Kidney capillary endothelial cell (primary cell): ENCODE measurements around the gene SPPL3.
"Not testable (repeated sequence)": the region's sequence is repeated elsewhere in the genome, so short reads cannot be mapped to it uniquely, and the experiment has no call there.

ENCODE experiments used
- DNase-seq: peaks from one replicate; pipeline ENCODE4 v3.0.0-alpha.2; 2018; ENCODE audit warnings: low spot score

Gene SPPL3

DNA sequence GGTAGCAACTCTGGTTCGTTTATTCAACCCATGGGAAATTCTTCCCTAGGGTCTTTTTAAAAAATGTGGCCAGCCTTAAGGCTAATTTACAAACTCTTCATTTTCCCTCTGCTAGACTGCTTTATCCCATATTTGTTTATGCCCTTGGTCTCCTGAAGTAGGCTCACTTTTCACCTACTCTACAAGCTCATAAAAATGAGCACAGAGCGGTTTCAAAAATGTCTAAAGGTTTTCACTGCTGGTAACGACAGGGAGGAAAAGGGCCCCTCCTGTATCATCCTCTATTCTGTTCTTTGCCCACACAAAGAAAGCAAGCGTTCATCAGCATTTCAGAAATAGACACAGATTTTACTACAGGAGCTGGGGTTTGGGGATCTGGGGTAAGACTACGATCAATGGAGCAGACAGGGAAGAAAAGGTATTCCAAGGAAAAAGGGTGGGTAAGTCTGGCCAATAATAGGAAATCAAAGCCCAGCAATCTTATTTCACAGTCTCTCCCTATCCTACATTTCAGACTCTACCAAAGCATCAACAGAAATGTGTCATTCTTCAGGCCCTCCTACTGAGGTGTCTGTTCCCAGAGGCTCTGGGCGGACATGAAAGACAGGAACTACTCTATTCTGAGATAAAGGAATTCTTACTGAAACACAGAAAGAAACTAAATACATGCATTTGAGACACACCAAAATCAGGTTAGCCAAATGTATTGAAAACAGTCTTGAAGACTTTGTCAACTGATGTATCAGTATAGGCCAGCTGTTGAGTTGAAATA, 86.4 kb downstream of the SPPL3 start:
- no peak for DNase-seq

DNA sequence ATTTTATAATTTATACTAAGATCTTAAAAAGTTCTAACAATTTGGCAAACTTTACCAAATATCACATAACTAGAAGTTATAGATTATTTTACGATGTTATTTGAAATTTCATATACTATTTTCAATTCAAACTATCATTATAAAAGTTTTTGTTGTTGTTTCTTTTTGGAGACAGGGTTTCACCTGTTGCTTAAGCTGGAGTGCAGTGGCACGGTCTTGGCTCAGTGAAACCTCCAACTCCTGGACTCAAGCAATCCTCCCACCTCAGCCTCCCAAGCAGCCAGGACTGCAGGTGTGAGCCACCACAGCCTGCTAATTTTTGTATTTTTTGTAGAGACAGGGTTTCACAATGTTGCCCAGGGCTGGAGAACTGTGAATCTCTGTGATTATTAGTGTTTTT, 87.8 kb downstream of the SPPL3 start:
- no peak for DNase-seq

DNA sequence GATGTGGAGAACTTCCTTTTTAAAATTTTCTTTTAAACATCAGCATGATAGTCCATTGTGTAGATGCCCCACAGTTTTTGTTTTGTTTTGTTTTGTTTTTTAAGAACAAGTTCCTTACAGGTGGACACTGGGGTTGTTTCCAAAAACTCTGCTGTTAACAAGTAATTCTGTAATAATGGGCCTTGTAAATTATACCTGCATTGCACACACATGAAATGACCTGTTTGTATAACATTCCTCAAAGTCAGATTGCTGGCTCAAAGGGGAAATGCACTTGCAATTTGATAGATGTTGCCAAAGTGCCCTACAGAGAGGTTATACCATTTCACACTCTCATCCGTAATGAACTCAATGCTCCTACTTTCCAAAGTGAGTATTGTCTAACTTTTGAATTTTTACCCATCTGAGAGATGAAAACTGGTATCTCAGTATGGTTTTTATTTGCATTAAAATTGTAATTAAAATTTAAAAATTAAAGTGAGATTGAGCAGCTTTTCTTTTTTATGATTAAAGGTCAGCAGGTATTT, 89.2 kb downstream of the SPPL3 start:
- DNase-seq = no peak

DNA sequence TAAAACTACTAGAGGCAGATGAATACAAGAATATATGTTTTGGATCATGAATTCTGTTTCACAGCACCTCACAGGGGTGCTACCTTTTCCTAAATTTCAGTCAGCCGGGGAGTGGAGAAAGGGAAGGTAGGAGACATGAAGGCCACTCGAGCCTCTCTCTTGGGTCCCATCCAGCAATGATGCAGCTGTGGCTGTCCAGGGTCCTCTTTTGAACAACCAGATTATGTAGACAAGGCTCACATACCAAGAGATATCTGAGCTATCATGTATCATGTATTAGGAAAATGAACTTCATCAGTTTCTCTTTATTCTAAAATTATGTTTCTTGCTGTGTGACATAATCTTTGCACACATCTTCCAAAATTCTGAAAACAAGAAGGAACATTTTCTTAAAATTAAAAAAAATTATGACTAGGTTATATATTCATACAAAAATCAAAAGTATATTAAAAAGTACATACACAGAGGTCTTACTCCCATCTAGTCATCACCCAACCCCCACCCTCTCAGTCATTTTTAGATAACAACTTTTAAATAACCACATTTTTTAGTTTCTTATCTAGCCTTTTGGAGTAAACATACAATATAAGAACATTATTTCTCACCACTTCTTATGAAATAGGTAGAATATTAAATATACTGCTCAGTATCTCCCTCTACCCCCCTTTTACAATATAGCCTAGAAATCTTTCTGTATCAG, 89.8 kb downstream of the SPPL3 start:
- no peak for DNase-seq

DNA sequence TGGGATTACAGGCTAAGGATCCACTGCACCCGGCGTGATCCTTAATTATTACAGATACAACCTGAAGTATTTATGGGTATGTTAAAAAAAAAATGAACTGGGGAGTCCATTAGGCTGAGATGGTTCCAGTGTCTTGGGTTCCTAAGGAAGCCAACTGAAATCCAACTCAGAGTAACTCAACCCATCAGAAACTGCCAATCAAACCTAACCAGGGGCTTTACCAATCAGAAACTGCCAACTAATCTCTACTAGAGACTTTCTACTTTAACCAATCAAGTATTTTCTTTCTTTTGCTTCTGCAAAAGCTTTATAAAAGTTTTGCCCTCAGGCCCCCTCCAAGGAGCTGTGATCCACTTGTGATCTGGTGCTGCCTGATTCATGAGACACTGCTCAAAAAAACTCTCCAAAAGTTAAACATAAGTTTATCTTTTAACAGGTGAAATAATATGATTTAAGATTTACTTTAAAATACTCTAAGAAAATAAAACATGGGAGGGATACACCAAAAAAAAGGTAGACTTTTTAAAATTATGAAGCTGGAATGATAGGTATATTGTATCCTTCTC, 90.5 kb downstream of the SPPL3 start:
- no peak for DNase-seq

DNA sequence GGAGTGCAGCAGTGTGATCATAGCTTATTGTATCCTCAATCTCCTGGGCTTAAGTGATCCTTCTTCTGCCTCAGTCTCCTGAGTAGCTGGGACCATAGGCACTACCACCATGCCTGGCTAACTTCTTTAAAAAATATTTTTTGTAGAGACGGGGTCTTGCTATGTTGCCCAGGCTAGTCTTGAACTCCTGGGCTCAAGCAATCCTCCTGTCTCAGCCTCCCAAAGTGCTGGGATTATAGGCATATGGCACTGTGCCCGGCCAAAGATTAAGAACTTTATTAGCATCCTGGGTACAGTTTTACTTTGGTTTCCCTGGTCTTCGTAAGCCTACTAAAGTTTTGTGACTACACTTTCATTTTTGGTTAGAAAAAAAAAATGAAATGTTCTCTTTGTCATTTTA, 94.1 kb downstream of the SPPL3 start:
- DNase-seq = no peak

DNA sequence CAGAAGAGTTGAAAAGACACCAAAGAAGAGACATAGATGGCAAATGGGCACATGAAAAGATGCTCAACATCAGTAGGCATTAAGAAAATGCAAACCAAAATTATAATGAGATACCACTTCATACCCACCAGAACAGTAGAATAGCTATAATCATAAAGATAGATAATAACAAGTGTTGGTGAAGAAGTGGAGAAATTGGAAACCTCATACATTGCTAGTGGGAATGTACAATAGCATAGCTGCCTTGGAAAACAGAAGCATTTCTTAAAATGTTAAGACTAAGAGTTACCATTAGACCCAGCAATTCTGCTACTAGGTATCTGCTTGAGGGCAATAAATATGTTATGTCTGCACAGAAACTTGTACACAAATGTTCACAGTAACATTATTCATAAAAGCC, 99.7 kb downstream of the SPPL3 start:
- no peak for DNase-seq

DNA sequence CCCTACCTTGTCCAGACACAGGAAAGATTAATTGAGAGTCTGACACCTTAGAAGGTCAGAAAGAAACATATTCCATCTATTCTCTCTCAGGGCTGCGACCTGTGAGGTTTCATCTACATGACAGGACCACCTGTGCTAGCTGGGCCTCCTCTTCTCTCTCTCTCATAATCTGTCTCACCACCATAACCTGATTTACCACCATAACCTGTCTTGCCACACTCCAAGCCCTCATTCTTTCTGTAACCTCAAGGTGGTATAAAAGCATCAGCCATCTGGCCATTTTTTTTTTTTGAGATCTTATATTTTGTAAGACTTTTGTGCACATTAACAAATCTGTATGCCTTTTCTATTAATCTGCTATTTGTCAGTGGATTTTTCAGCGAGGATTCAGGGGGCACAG, 103.0 kb downstream of the SPPL3 start:
- DNase-seq = no peak

DNA sequence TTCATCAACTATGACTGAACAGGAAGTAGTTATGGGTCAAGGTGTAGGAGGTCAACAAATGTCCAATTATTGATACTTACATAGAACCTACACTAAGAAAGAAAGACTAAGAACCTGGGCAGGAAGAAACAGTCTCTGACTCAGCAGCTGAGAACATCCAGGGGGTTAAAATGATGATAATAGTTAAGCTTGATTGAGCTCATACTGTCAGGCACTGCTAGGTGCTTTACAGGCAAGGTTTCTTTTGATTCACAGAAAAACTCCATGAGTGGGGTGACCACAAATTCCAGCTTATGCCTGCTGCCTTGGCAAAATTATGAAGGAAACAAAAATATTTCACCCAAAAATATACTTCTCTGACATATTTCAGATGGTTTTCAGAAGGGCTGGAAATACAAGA, 103.5 kb downstream of the SPPL3 start:
- DNase-seq = no peak

DNA sequence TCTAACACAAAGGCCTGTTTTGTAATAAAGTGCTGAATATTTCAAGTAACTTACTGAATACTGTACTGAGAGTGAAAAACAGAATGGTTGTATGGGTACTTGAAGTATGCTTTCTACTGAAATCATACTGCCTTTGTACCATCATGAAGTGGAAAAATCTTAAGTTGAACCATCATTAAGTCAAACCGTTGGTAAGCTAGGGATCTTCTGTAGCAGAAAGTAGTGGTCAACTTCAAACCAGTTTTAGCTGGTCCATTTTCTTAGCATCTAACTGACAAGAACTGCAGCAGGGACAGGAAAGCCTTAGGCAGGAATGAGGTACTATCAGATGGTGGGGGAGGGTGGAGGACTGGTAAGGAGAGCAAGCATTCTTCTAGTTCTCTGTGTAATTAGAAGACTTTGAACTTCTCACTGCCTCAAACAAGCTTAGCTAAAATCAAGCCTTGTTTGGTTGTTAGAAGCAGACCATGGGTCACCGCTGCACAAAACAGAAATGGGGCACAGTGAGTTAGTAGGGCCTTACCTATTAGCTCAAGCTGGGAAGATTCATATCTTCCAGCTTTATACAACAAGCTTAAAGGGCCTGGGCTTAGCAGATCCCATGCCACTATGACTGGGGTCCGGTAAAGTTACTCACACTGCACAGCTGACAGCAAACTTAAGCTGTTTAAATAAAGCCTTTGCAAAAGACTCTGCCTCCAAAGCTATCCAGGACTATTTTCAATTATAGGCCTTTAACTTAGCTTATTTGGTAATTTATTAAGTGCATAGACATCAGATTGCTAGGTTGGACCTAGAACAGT, 104.7 kb downstream of the SPPL3 start:
- DNase-seq = no peak

DNA sequence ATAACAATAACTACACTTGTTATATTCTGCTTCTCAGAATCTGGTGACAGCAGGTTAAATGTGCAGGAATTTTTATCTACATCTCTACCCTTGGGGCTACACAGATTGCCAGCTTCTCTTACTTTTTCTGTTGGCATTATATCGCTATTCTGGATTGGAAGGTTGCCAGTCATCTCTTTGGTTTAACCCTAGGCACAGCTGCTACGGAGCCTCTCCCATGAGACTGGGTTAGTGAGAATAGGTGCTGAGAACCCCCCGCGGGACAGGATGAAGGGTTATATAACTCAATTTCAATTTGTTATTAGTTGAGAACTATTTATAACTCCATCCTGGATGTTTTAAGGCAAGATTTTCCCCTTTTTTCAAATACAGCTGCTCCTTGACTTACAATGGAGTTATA, 105.5 kb downstream of the SPPL3 start:
- DNase-seq = no peak

DNA sequence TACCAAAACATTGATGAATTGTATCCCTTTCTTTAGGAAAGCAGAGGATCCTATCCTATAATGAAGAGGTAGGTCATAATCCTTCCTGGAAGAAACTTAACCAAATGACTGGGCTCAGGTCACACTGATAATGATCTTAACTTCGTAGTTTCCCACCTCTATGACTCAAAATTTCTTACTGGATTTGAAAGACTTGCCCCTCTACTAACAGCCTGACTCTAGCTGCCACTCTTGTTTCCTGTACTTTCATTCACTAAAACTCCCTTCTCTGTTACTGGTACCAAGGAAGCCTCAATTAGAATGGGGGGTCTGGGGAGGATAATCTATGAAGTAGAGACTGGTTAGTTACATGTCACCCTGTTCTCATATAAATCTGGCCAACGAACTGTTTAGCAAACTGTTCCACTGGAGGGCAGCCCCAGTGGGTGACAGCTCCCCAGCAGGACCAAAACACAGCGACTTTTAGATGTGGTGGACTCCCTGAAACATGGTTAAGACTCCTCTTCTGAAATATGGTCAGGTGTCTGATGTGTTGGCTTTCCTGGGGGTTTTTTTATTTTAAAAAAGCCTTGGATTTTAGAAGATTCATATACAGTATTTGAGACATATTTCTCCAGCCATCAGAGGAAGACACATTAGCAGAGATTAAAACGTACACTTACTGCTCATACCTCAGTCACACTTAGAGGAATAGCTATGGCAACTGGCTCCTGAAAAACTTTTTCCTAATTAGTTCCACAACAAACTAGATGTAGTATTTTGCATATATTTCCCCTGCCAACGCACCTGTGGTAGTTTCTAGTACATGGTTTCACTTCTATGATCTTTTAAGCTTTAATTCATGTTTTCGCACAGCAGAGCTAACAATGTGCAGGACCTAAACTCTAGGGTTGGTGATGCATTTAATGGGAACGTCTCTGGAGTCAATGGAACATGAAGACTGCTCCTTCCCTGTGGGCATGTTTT, 106.2 kb downstream of the SPPL3 start:
- no peak for DNase-seq

DNA sequence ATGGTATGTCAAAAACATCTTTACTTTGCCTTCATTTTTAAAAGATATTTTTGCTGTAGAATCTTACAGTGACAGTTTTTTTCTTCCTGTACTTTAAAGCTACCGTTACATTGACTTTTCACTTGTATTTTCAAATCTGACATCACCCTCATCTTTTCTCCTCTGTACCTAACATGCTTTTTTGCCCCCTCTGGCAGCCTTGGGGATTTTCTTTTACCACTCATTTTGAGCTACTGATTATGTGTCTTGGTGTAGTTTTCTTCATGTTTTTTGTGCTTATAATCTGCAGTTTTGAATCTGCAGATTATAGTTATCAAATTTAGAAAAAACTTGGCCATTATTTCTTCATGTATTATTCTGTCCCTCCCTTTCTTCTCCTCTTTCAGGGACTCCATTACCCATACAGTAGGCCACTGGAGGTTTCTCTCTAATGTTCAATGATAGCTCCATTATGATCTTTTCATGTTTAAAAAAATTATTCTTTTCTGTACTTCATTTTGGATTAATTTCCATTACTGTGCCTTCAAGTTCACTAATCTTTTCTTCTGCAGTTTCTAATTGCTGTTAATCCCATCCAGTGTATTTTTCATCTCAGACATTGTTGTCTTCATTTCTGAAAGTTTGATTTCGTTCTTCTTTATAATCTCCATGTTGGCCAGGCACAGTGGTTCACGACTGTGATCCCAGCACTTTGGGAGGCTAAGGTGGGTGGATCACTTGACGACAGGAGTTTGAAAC, 108.5 kb downstream of the SPPL3 start:
- no peak for DNase-seq

DNA sequence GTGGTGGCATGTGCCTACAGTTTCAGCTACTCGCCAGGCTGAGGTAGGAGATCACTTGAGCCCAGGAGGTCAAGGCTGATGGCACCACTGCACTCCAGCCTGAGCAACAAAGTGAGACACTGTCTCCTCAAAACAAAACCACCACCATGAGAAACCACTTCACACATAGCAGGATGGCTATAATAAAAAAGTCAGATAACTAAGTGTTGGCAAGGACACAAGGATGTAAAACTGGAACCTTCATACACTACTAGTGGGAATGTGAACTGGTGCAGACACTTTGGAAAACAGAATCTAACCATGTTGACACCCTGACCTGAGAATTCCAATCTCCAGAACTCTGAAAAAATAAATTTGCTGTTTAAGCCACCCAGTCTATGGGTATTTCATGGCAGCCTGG, 110.8 kb downstream of the SPPL3 start:
- no peak for DNase-seq

DNA sequence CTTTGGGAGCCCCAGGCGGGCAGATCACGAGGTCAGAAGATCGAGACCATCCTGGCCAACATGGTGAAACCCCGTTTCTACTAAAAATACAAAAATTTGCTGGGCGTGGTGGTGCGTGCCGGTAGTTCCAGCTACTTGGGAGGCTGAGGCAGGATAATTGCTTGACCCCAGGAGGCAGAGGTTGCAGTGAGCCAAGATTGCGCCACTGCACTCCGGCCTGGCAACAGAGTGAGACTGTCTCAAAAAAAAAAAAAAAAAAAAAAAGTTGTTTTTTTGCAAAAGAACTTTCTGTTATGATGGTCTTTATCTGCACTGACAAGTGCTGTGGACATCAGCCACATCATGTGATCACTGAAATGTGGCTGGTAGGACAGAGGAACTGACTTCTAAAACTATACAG, 111.7 kb downstream of the SPPL3 start:
- not testable (repeated sequence) for DNase-seq

DNA sequence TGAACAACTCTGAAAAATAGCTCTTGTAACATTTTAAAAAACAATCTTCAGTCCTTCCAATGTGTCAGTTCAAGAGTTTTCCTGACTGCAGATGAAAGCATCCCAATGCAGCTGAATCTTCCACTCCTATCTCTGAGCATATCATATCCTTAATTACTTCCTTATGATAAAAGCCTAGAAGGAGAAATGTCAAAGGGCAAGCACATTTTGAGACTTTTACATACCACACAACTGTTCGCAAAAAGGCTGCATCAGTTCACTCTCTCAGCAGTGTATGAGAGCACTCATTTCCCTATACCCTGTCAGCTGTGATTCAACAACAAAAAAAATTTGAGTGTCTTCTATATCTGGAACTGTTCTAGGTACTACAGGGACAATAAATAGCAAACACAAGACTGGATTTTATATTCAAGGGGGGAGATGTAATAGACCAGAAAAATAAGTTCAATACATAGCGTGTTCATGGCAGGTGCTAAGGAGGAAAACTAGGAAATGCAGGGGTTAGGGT, 112.4 kb downstream of the SPPL3 start:
- DNase-seq = no peak

DNA sequence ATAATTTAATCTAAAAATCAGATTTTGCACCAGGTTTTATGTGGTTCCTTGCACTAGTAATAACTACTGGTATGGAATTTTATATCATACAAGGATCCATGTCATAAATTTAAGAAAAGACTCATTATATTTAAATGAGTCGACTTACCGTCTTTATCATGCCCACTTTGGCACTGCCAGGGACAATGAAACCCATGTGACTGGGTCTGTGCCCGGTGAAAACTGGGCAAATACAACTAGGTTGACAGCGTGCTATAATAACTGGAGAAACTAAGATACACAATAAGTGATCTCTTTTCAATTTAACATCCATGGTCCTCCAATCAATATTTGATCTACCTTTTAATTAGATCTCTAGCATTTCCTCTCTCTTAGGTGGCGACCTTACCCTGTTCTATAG, 114.0 kb downstream of the SPPL3 start:
- no peak for DNase-seq

DNA sequence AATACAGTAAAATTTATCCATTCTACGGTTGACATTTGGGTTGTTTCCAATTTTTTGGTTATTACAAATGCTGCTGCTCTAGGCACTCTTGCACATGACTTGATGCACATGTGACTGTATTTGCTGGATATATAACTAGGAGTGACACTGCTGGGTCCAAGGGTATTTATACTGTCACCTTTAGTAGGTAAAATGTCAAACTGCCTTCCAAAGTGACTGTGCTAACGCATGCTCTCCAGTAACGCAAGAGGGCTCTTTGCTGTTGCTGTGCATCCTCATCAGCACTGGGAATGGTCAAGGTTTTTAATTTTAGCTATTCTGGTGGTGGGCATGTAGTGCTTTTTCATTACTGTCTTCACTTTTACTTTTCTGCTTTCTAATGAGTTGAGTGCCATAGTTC, 116.3 kb downstream of the SPPL3 start:
- DNase-seq = no peak

DNA sequence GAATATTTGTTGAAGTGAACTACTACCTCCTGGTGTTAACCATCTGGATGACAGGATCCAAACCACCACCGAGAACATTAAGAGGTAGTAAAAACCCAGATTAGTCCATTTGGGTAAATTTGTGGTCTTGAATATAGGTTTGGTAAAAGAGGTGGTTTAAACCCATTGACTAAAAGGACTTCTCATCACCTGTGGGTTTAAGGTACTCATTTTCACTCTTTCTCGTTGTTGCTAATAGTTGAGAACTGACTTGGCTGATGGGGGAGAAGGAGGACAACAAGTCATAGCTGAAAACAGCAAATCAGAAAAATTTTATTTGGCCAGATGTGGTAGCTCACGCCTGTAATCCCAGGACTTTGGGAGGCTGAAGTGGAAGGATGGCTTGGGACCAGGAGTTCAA, 119.4 kb downstream of the SPPL3 start:
- DNase-seq = no peak

DNA sequence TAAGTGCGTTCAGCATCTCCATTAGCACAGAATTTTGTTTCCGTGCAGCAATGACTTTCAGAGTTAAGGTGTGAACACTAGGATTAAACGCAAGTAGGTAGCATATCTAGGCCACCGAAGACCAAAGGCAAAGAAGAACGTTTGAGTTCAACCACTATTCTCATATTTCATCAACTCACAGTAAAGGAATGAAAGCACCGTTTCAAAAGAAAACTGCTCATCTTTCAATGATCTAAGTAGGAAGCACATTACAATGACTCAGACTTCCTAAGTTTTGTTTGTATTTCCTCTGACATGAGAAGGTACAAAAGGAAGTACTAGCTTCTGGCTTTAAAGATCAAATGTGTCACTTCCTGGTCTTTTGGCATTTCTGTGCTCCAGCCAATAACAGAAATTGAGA, 121.0 kb downstream of the SPPL3 start:
- DNase-seq = peak; percentile 94
